Coronary artery (tissue), 2 donors: ENCODE results near the gene BABAM2.

ENCODE experiments used
- DNase-seq: peaks from one replicate; pipeline ENCODE4 v3.0.0-alpha.2; 2017; ENCODE audit warnings: low spot score
- H3K27ac ChIP-seq, 2 donors: fragments of 200-600 bp; sonication (generic); one replicate each; pipeline ENCODE4 v1.5.1; 2016 to 2019
- H3K4me3 ChIP-seq: fragments of 200-600 bp; sonication (generic); 2 replicates; pipeline ENCODE4 v1.5.1; 2016; ENCODE audit warnings: mild to moderate bottlenecking, moderate library complexity
- CTCF ChIP-seq: fragments of 200-600 bp; sonication (generic); IDR thresholded peaks from one replicate; pipeline ENCODE4 v1.5.1; 2019; ENCODE audit warnings: antibody characterized with exemption

BABAM2 gene

GRCh38 chr2:28263690-28264089 is 373.2 kb downstream of the BABAM2 start:
- DNase-seq: no peak
- TF ChIP-seq CTCF: no peak
- Histone ChIP-seq H3K27ac (no peak overlapping the region), H3K4me3 (no peak overlapping the region)

GRCh38 chr2:28267282-28267681 is 376.8 kb downstream of the BABAM2 start:
- Histone ChIP-seq H3K27ac (no peak overlapping the region), H3K4me3 (no peak overlapping the region)
- no peak for DNase-seq
- no peak for TF ChIP-seq CTCF

- no peak overlapping the region for H3K4me3 ChIP-seq
- DNase-seq: no peak
- H3K27ac ChIP-seq: no peak overlapping the region
- TF ChIP-seq CTCF: no peak
Measured at GRCh38 chr2:28268386-28268785, 377.9 kb downstream of the BABAM2 start.

GRCh38 chr2:28269019-28269784 is 378.7 kb downstream of the BABAM2 start:
- no peak for DNase-seq
- peak overlapping the region in 1 of 2 donors; percentile 57 for H3K27ac ChIP-seq
- H3K4me3 ChIP-seq: no peak overlapping the region

GRCh38 chr2:28270456-28271152 is 380.1 kb downstream of the BABAM2 start:
- no peak overlapping the region for H3K4me3 ChIP-seq
- no peak overlapping the region for H3K27ac ChIP-seq
- no peak for TF ChIP-seq CTCF
- DNase-seq: no peak

More at GRCh38 chr2:28269019-28269784, 378.7 kb downstream of the BABAM2 start:
- TF ChIP-seq CTCF: no peak

GRCh38 chr2:28271231-28271918 is 380.8 kb downstream of the BABAM2 start:
- H3K4me3 ChIP-seq: no peak overlapping the region
- DNase-seq: no peak
- H3K27ac ChIP-seq: no peak overlapping the region
- no peak for TF ChIP-seq CTCF
